GM18858 (cell line): ENCODE results near the gene CYREN.
"Not testable (repeated sequence)": the region's sequence is repeated elsewhere in the genome, so short reads cannot be mapped to it uniquely, and the experiment has no call there.

Source experiments
- ATAC-seq: cut with Tn5 transposase; IDR thresholded peaks from one replicate; pipeline ENCODE4 v1.9.1; 2021; ENCODE audit not compliant: unreplicated experiment

Gene CYREN

GRCh38 chr7:135160858-135161653 lies 9.5 kb downstream of the CYREN start:
- ATAC-seq, result no peak

GRCh38 chr7:135160098-135160857 lies 10.2 kb downstream of the CYREN start:
- no peak for ATAC-seq

- ATAC-seq, result no peak
Observed at GRCh38 chr7:135159359-135160085, 11.0 kb downstream of the CYREN start.

GRCh38 chr7:135158874-135159273 lies 11.6 kb downstream of the CYREN start:
- no peak for ATAC-seq

- no peak for ATAC-seq
Observed at GRCh38 chr7:135158141-135158655, 12.3 kb downstream of the CYREN start.

GRCh38 chr7:135156290-135156689 lies 14.2 kb downstream of the CYREN start:
- no peak for ATAC-seq

GRCh38 chr7:135154734-135155133 lies 15.8 kb downstream of the CYREN start:
- ATAC-seq, result no peak

- ATAC-seq, result no peak
Observed at GRCh38 chr7:135152442-135152841, 18.1 kb downstream of the CYREN start.

GRCh38 chr7:135151533-135151932 lies 19.0 kb downstream of the CYREN start:
- no peak for ATAC-seq

GRCh38 chr7:135151132-135151531 lies 19.4 kb downstream of the CYREN start:
- ATAC-seq, result no peak

GRCh38 chr7:135150072-135150782 lies 20.3 kb downstream of the CYREN start:
- no peak for ATAC-seq

GRCh38 chr7:135147899-135148721 lies 22.4 kb downstream of the CYREN start, which contains the start of gene TMEM140:
TMEM140 (plus strand) TSS chr7:135148072; CDS start chr7:135164442, 16,370 bp downstream.
- ATAC-seq, result peak; percentile 57

GRCh38 chr7:135147341-135147898 lies 23.1 kb downstream of the CYREN start:
- ATAC-seq, result peak; percentile 1

- no peak for ATAC-seq
Observed at GRCh38 chr7:135143885-135144668, 26.4 kb downstream of the CYREN start.

- no peak for ATAC-seq
Observed at GRCh38 chr7:135129579-135129978, 40.9 kb downstream of the CYREN start.

- no peak for ATAC-seq
Observed at GRCh38 chr7:135128931-135129330, 41.6 kb downstream of the CYREN start.

GRCh38 chr7:135124631-135125030 lies 45.9 kb downstream of the CYREN start:
- not testable (repeated sequence) for ATAC-seq

- ATAC-seq, result no peak
Observed at GRCh38 chr7:135121868-135122267, 48.6 kb downstream of the CYREN start.

- no peak for ATAC-seq
Observed at GRCh38 chr7:135117096-135117495, 53.4 kb downstream of the CYREN start.
